Gastroesophageal sphincter (tissue), 4 donors: ENCODE measurements around the gene P3R3URF. TPM values are rescaled to one million over a fixed set of nuclear protein-coding genes. Genes with fewer than 3 reads are reported as not detected.

Source experiments
- ATAC-seq: fragments of 150-250 bp; one replicate; pipeline ENCODE4 v1.9.1; 2016; ENCODE audit warnings: mild to moderate bottlenecking, moderate library complexity
- H3K27ac ChIP-seq, 4 donors: fragments of 200-600 bp; sonication (generic) in 3 of 4; 1 replicate in 3 of 4; 2 replicates in 1 of 4; pipeline ENCODE4 v1.5.1; 2016 to 2019
- H3K27me3 ChIP-seq: fragments of 200-600 bp; sonication (generic); one replicate; pipeline ENCODE4 v1.5.1; 2019
- H3K36me3 ChIP-seq, 2 donors: fragments of 200-600 bp; sonication (generic); one replicate each; pipeline ENCODE4 v1.5.1; 2019; ENCODE audit warnings: control low read depth in 1 of 2
- H3K4me1 ChIP-seq, 3 donors: fragments of 200-600 bp; sonication (generic); 1 replicate in 2 of 3; 2 replicates in 1 of 3; pipeline ENCODE4 v1.5.1; 2016 to 2019; ENCODE audit warnings: control low read depth in 2 of 3
- H3K4me3 ChIP-seq, 2 donors: fragments of 200-600 bp; sonication (generic); one replicate each; pipeline ENCODE4 v1.5.1; 2019; ENCODE audit warnings: mild to moderate bottlenecking in 1 of 2, moderate library complexity in 1 of 2
- H3K9me3 ChIP-seq, 3 donors: fragments of 200-600 bp; sonication (generic); one replicate each; pipeline ENCODE4 v1.5.1; 2017 to 2019; ENCODE audit warnings: control low read depth in 2 of 3
- EP300 ChIP-seq: sonication (generic); formaldehyde crosslinking; IDR thresholded peaks from one replicate; pipeline ENCODE4 v1.6.1; 2017; ENCODE audit warnings: antibody characterized with exemption, mild to moderate bottlenecking
- POLR2A ChIP-seq, 2 donors: fragments of 450-650 bp; IDR thresholded peaks; one replicate each; pipeline ENCODE4 v1.6.1; 2017; ENCODE audit warnings: antibody characterized with exemption in 2 of 2, mild to moderate bottlenecking in 2 of 2, moderate library complexity in 1 of 2
- POLR2AphosphoS5 ChIP-seq: sonication (generic); formaldehyde crosslinking; IDR thresholded peaks from one replicate; pipeline ENCODE4 v1.6.1; 2017; ENCODE audit warnings: antibody characterized with exemption
- WGBS, 2 donors: methylation state at CpG; one replicate each; pipeline ENCODE4 v1.1.5; 2018; ENCODE audit warnings: low coverage in 1 of 2; 5-methylcytosine and 5-hydroxymethylcytosine counted together
- total RNA-seq, 4 donors: library from RNA; depleted of rRNA; stranded (reverse); fragments of >200 nt; gene quantifications; one replicate each; pipeline ENCODE4 v1.1.0, GENCODE V29; 2016
- TF ChIP-seq, protein P1 (sequence below), 4 experiments: fragments of 200-600 bp in 2 of 4; fragments of 450-650 bp in 2 of 4; sonication (generic) in 1 of 4; IDR thresholded peaks; one replicate each; pipeline ENCODE4 v1.5.1; 2017 to 2019; ENCODE audit warnings: antibody characterized with exemption in 4 of 4, mild to moderate bottlenecking in 2 of 4, moderate library complexity in 2 of 4

Gene P3R3URF
- total RNA-seq, 4 donors from 2014 or later: not detected

DNA sequence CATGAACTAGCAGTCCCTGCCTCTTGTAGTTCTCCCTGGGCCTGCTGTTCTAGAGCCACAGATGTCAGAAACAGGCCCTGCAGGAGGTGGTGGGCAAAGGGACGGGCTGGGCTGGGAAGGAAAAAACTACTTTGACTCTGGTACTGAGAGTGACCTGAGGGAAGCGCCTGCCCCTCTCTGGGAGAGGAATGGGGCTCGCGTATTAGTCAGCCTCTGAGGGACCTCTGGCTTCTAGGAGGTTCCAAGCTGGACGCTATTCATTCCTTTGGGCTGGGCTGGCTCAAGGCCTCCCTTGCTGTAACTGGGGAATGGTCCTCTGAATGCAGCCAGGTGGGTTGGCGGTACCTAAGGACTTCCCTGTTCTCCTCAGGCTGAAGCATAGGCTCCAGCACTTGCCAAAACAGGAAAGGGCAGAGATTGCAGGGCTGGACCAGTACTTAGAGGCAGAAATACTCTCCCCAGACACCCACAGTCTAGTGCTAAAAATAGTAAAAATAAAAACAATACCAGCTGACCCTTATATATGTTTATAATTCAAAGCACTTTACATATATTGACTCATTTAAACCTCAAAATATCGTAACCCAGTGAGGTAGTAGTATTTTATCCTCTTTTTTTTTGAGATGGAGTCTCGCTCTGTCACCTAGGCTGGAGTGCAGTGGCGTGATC is 14.9 kb upstream of the P3R3URF start:
- H3K27ac ChIP-seq: no peak overlapping the region

DNA sequence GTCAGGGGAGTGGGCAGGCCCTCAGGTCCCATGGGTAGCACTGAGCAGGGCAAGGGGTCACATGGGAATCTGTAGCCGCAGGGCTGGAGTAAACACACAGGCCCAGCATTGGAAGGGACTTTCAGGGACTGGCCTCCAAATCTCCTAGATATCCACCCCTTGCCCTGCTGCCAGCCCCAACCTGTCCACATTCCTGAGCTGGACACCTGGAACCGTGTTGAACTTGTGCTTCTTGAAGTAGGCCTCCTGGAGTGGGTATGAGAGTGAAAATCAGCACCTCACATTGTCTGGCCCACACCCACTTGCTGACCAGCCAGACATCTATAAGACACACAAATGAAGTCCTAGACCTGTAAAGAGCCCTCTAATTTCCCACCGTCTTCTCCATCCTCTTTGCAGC is 14.3 kb upstream of the P3R3URF start:
- no peaks in the 10 kb centered on the region for H3K27me3 ChIP-seq
- ATAC-seq: no peak
- H3K27ac ChIP-seq: no peak overlapping the region
- peaks cover 0 to 87% of the 10 kb centered on the region in 2 donors for H3K36me3 ChIP-seq
- peaks cover 0 to 14% (median 0%) of the 10 kb centered on the region in 3 donors for H3K4me1 ChIP-seq
- TF ChIP-seq, protein P1, sequence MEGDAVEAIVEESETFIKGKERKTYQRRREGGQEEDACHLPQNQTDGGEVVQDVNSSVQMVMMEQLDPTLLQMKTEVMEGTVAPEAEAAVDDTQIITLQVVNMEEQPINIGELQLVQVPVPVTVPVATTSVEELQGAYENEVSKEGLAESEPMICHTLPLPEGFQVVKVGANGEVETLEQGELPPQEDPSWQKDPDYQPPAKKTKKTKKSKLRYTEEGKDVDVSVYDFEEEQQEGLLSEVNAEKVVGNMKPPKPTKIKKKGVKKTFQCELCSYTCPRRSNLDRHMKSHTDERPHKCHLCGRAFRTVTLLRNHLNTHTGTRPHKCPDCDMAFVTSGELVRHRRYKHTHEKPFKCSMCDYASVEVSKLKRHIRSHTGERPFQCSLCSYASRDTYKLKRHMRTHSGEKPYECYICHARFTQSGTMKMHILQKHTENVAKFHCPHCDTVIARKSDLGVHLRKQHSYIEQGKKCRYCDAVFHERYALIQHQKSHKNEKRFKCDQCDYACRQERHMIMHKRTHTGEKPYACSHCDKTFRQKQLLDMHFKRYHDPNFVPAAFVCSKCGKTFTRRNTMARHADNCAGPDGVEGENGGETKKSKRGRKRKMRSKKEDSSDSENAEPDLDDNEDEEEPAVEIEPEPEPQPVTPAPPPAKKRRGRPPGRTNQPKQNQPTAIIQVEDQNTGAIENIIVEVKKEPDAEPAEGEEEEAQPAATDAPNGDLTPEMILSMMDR (IDR thresholded peaks at IDR 0.05): no peak
- TF ChIP-seq POLR2A (IDR thresholded peaks at IDR 0.05) (no peak), POLR2AphosphoS5 (no peak), EP300 (no peak)
- H3K9me3 ChIP-seq: no peaks in the 10 kb centered on the region
- no peak overlapping the region for H3K4me3 ChIP-seq
- WGBS, 2 donors: 81 to 90% methylated on average over 2 to 3 of the region's 3 CpGs

More for the DNA sequence above, 14.9 kb upstream of the P3R3URF start:
- WGBS, 2 donors: 77 to 83% methylated on average over 3 to 4 of the region's 9 CpGs
- H3K4me1 ChIP-seq: peaks cover 0 to 20% (median 0%) of the 10 kb centered on the region in 3 donors
- no peak for ATAC-seq
- H3K4me3 ChIP-seq: no peak overlapping the region
- TF ChIP-seq POLR2A (IDR thresholded peaks at IDR 0.05): no peak
- TF ChIP-seq, protein P1 (IDR thresholded peaks at IDR 0.05): no peak
- no peak for TF ChIP-seq EP300
- TF ChIP-seq POLR2AphosphoS5: no peak
- H3K9me3 ChIP-seq: no peaks in the 10 kb centered on the region
- H3K36me3 ChIP-seq: peaks cover 0 to 93% of the 10 kb centered on the region in 2 donors
- H3K27me3 ChIP-seq: no peaks in the 10 kb centered on the region

DNA sequence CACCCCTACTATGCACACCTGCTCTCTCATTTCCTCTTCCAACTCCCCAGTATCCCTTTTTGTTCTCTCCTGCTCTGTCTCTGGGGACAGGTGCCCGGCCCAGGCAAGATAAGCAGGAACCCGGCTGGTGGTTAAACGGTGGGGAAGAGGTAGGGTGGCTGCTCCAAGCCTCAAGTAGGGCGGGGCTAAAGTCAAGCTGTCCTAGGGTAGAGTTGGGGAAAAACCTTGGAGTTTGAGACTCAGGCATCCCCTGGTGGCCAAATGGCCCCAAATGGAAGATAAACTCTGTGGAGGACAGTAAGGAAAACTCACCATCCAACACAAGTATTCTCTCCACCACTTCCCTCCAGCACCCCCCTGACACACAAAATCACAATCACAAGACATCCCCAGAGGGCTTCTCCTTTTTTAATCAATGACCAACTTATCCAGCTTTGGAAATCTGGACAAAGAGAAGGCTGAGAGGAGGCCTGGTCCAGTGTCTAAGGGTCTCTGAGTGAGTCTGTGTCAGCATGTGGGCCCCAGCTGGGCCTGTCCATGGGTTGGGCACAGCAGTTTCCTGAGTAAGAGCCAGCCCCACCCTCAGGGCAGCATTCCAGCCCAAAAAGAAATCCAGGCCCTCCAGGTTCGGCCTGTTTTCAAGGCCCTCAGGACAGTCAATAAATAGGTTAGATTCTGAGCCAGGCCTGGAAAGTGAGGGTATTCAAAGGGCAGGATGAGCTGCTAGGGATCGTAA is 12.2 kb upstream of the P3R3URF start:
- no peak for ATAC-seq
- Histone ChIP-seq H3K27me3 (no peaks in the 10 kb centered on the region), H3K9me3 (no peaks in the 10 kb centered on the region), H3K36me3 (peaks cover 0 to 67% of the 10 kb centered on the region in 2 donors), H3K4me3 (no peak overlapping the region), H3K27ac (peak overlapping the region in 3 of 4 donors; percentile 27 to 47 (median 46)), H3K4me1 (peaks cover 0 to 16% (median 1%) of the 10 kb centered on the region in 3 donors)
- 69 to 100% methylated on average over 1 to 3 of the region's 6 CpGs for WGBS, 2 donors
- no peak for TF ChIP-seq POLR2A (IDR thresholded peaks at IDR 0.05)
- TF ChIP-seq EP300: no peak
- TF ChIP-seq, protein P1 (IDR thresholded peaks at IDR 0.05): no peak
- TF ChIP-seq POLR2AphosphoS5: no peak

DNA sequence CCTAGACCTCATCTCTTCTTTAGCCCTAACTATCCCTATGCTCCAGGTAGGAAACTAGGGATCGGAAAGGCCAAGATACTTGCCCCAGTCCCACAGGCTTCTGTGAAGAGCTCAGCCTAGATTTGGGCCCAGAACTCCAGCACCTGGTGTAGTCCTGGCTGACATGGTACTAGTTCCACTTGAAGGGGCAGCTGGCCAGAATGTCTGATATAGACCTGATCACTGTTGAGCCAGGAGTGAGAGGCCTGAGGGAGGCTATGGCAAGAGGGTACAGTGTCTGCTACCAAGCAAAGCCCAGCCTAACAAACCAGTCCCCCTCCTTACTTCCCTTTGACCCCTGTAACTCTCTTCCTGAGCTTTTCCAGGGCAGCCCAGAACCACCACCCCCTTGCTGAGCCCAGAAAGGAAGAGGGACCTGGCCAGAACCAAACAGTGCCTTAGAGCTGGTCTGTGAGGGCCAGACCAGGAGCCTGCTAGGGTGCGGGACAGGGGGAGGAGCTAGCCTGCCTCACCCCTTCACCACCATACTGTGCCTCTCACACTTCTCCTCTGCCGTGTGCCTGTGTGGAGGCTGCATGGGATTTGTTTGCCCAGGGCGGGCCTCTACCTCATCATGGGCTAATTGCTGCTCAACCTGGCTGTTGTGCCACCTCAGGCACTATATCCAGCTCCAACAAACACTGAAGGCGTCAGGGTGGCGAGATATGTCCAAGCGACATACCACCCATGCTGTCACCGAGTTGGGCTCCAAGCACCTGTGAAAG is 11.0 kb upstream of the P3R3URF start:
- no peaks in the 10 kb centered on the region for H3K9me3 ChIP-seq
- peaks cover 0 to 55% of the 10 kb centered on the region in 2 donors for H3K36me3 ChIP-seq
- H3K4me3 ChIP-seq: no peak overlapping the region
- peaks cover 0 to 26% (median 8%) of the 10 kb centered on the region in 3 donors for H3K4me1 ChIP-seq
- TF ChIP-seq POLR2AphosphoS5 (no peak), EP300 (no peak), POLR2A (IDR thresholded peaks at IDR 0.05) (no peak)
- TF ChIP-seq, protein P1 (IDR thresholded peaks at IDR 0.05): no peak
- 100% methylated on average over 1 of the region's 8 CpGs; no CpG with 5 or more reads in 1 of the 2 donors for WGBS, 2 donors
- no peaks in the 10 kb centered on the region for H3K27me3 ChIP-seq
- no peak for ATAC-seq
- H3K27ac ChIP-seq: no peak overlapping the region
